Measurements from ENCODE around the gene FBXW12. TPM values are rescaled to one million over a fixed set of nuclear protein-coding genes. Genes with fewer than 3 reads are reported as not detected.

Gene FBXW12

GRCh38 chr3:48440590-48440958, 68.6 kb downstream of the FBXW12 start:
- Histone ChIP-seq H3K9ac (ENCODE audit: low read depth, low read length, poor library complexity) (peak overlapping the region; percentile 100), H2AK5ac (ENCODE audit: low read depth, low read length) (no peak overlapping the region), H4K91ac (ENCODE audit: low read depth, low read length, poor library complexity) (no peak overlapping the region), H3K14ac (ENCODE audit: low read length) (peak overlapping the region; percentile 92), H4K8ac (ENCODE audit: low read depth, low read length) (no peak overlapping the region), H3K4me3 (ENCODE audit: low read length in 2 of 2) (peak overlapping the region; percentile 78 to 93), H3K79me1 (ENCODE audit: low read depth, low read length) (peaks cover 7% of the 10 kb centered on the region), H3K36me3 (replicated peaks in 1 of 2; ENCODE audit: control insufficient read depth in 2 of 2, insufficient read depth in 2 of 2, low read length in 2 of 2) (peaks cover 8 to 36% of the 10 kb centered on the region in 2 donors), H2BK5ac (ENCODE audit: low read length) (no peak overlapping the region), H3K23ac (ENCODE audit: low read depth, low read length, poor library complexity) (peak overlapping the region; percentile 94), H3K27ac (replicated peaks; ENCODE audit: low read length) (no peak overlapping the region), H3K27me3 (ENCODE audit: control insufficient read depth in 3 of 3, insufficient read depth in 3 of 3, low read depth in 1 of 3, low read length in 3 of 3) (no peaks in the 10 kb centered on the region), H2BK15ac (ENCODE audit: low read length) (no peak overlapping the region), H2BK120ac (ENCODE audit: low read depth, low read length) (no peak overlapping the region), H3K9me3 (replicated peaks in 1 of 2; ENCODE audit: control insufficient read depth in 2 of 2, insufficient read depth in 1 of 2, low read depth in 1 of 2, low read length in 2 of 2) (no peaks in the 10 kb centered on the region), H2AFZ (ENCODE audit: low read length) (peak overlapping the region; percentile 85), H3K4me1 (ENCODE audit: control insufficient read depth in 2 of 2, insufficient read depth in 1 of 2, low read depth in 1 of 2, low read length in 2 of 2) (peaks cover 2 to 6% of the 10 kb centered on the region in 2 donors), H3K4ac (ENCODE audit: low read length) (no peak overlapping the region), H3K4me2 (ENCODE audit: insufficient read depth, low read length, poor library complexity, severe bottlenecking) (peak overlapping the region; percentile 81), H3K18ac (ENCODE audit: low read length) (peak overlapping the region; percentile 35), H2BK12ac (ENCODE audit: low read length) (no peak overlapping the region)
- WGBS, 2 donors (ENCODE audit: extremely low coverage in 2 of 2, insufficient read length in 2 of 2, insufficient replicate concordance in 1 of 2): no CpG with 5 or more reads among the region's 21 CpGs
- no peak for DNase-seq (ENCODE audit: low spot score)

- Histone ChIP-seq H3K79me1 (ENCODE audit: low read depth, low read length) (peaks cover 11% of the 10 kb centered on the region), H2BK120ac (ENCODE audit: low read depth, low read length) (no peak overlapping the region), H2AFZ (ENCODE audit: low read length) (no peak overlapping the region), H2BK15ac (ENCODE audit: low read length) (no peak overlapping the region), H3K4me3 (ENCODE audit: low read length in 2 of 2) (peak overlapping the region in 1 of 2 donors; percentile 78), H3K27ac (replicated peaks; ENCODE audit: low read length) (no peak overlapping the region), H3K18ac (ENCODE audit: low read length) (no peak overlapping the region), H3K9me3 (replicated peaks in 1 of 2; ENCODE audit: control insufficient read depth in 2 of 2, insufficient read depth in 1 of 2, low read depth in 1 of 2, low read length in 2 of 2) (no peaks in the 10 kb centered on the region), H3K4me1 (ENCODE audit: control insufficient read depth in 2 of 2, insufficient read depth in 1 of 2, low read depth in 1 of 2, low read length in 2 of 2) (peaks cover 6 to 7% of the 10 kb centered on the region in 2 donors), H2BK12ac (ENCODE audit: low read length) (no peak overlapping the region), H3K4ac (ENCODE audit: low read length) (no peak overlapping the region), H3K14ac (ENCODE audit: low read length) (no peak overlapping the region), H3K23ac (ENCODE audit: low read depth, low read length, poor library complexity) (no peak overlapping the region), H3K36me3 (replicated peaks in 1 of 2; ENCODE audit: control insufficient read depth in 2 of 2, insufficient read depth in 2 of 2, low read length in 2 of 2) (peaks cover 8 to 36% of the 10 kb centered on the region in 2 donors), H4K8ac (ENCODE audit: low read depth, low read length) (no peak overlapping the region), H2AK5ac (ENCODE audit: low read depth, low read length) (no peak overlapping the region), H2BK5ac (ENCODE audit: low read length) (no peak overlapping the region), H3K27me3 (ENCODE audit: control insufficient read depth in 3 of 3, insufficient read depth in 3 of 3, low read depth in 1 of 3, low read length in 3 of 3) (no peaks in the 10 kb centered on the region), H4K91ac (ENCODE audit: low read depth, low read length, poor library complexity) (no peak overlapping the region), H3K4me2 (ENCODE audit: insufficient read depth, low read length, poor library complexity, severe bottlenecking) (no peak overlapping the region), H3K9ac (ENCODE audit: low read depth, low read length, poor library complexity) (no peak overlapping the region)
- WGBS, 2 donors (ENCODE audit: extremely low coverage in 2 of 2, insufficient read length in 2 of 2, insufficient replicate concordance in 1 of 2): no CpG with 5 or more reads among the region's 6 CpGs
- DNase-seq (ENCODE audit: low spot score): no peak
These were observed 69.9 kb downstream of the FBXW12 start for GRCh38 chr3:48441940-48442339.

Small RNA genes within 50 kb of the gene (small RNA-seq; reads per million reads assigned to genes)
- not detected for gene RN7SL321P (ENCODE audit: insufficient read depth)
